ENCODE measurements around the gene MYL11. TPM values are rescaled to one million over a fixed set of nuclear protein-coding genes. Genes with fewer than 3 reads are reported as not detected.
A peak's percentile ranks its signal among the peaks of the same experiment; 100 is the strongest.

Gene MYL11
- total RNA-seq, 3 donors from 2014 or later (not counting 1 experiment from before 2014, with no cell fraction given): 2.9 to 8.0 (median 7.2) TPM

DNA sequence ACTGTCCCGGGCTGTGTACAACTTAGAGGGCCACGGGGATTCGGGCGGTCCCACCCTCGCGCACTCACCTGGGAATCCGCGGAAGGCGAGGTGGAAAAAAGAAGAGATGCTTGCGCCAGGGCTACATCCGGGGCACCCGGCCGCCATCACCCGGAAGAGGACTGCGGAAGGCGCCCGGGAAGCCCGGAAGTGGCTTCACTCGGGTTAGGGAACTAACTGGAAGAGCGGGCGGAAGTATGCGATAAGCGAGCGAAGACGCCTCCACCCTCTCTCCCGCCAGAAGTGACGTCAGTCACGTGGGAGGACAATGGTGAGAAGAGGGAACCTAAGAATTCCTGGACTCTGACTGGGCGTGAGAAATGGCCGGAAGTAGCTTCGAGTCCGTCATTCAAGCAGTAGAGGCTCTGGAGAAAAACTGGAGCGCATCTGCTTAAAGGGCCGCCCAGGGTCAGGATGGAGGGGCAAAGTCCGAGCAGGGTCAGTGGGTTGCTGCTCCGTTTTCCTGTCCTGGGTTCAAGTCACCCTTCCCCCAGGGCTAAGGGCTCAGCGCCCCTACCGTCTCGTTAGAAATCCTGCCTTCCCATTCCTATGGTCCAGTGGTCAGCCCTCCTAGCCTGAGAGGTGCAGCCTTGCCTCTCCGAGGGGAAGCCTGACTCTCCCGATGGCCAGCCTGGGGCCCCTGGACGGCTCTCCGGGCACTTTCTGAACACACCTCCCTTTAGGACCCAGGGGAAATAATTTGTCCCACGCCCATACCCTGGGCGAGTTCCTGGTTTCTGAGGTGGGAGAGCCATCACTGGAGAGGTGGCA lies 19.3 kb upstream of the MYL11 start, which contains the start of gene CD2BP2:
CD2BP2 (minus strand) TSS at position 165 of the 810 bp plus-strand sequence. CDS start 627 bp downstream, outside the sequence.
- Mint-ChIP-seq H3K27me3 (ENCODE audit: low read depth in 2 of 2) (no peaks in the 10 kb centered on the region), H3K4me3 (peak within 1 kb of the TSS; percentile 95), H3K36me3 (no peaks in the 10 kb centered on the region), H3K27ac (peak within 1 kb of the TSS; percentile 96 to 98), H3K9me3 (no peaks in the 10 kb centered on the region), H3K4me1 (peaks cover 63 to 67% of the 10 kb centered on the region in 2 donors)
- TF ChIP-seq, protein P1, sequence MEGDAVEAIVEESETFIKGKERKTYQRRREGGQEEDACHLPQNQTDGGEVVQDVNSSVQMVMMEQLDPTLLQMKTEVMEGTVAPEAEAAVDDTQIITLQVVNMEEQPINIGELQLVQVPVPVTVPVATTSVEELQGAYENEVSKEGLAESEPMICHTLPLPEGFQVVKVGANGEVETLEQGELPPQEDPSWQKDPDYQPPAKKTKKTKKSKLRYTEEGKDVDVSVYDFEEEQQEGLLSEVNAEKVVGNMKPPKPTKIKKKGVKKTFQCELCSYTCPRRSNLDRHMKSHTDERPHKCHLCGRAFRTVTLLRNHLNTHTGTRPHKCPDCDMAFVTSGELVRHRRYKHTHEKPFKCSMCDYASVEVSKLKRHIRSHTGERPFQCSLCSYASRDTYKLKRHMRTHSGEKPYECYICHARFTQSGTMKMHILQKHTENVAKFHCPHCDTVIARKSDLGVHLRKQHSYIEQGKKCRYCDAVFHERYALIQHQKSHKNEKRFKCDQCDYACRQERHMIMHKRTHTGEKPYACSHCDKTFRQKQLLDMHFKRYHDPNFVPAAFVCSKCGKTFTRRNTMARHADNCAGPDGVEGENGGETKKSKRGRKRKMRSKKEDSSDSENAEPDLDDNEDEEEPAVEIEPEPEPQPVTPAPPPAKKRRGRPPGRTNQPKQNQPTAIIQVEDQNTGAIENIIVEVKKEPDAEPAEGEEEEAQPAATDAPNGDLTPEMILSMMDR (IDR thresholded peaks at IDR 0.05): no peak
- Histone ChIP-seq H3K4me1 (ENCODE audit: control insufficient read depth, insufficient read depth, low read length) (peaks cover 52% of the 10 kb centered on the region), H3K9me3 (ENCODE audit: control insufficient read depth, insufficient read depth, low read length) (no peaks in the 10 kb centered on the region), H3K4me3 (ENCODE audit: low read length) (peak within 1 kb of the TSS; percentile 51), H3K27me3 (ENCODE audit: control insufficient read depth, insufficient read depth, low read length) (no peaks in the 10 kb centered on the region), H3K27ac (ENCODE audit: low read length) (peak within 1 kb of the TSS; percentile 91), H3K36me3 (ENCODE audit: control insufficient read depth, insufficient read depth, low read length) (peaks cover 47% of the 10 kb centered on the region)
- intact Hi-C loops (cut with micrococcal nuclease): loop anchor here (1.0 kb wide), 1 partner anchor 15 kb away; the partner anchor contains the start of gene TBC1D10B
- ATAC-seq (peak; percentile 57 to 86 (median 78)), DNase-seq (peak; percentile 80 to 96)
- WGBS (ENCODE audit: insufficient coverage): under 1% methylated on average over 42 of the region's 45 CpGs

DNA sequence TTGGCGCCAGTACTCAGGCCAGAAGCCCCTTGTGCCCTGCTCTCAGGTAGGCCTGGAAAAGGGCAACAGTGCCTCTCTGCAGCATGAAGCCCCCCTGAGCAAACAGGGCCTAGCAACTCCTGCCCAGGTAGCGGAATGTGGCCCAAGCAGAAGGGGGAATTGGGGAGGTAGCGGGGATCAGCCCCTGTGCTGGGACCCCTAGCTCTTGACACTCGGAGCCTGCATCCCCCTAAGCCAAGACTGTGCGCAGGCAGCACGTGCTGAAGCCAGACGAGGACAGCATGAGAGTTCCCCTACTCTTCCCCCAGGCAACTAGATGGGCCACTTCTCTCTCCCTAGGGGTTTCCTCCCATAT lies 18.7 kb upstream of the MYL11 start:
- H3K36me3 ChIP-seq (ENCODE audit: control insufficient read depth, insufficient read depth, low read length): peaks cover 45% of the 10 kb centered on the region

DNA sequence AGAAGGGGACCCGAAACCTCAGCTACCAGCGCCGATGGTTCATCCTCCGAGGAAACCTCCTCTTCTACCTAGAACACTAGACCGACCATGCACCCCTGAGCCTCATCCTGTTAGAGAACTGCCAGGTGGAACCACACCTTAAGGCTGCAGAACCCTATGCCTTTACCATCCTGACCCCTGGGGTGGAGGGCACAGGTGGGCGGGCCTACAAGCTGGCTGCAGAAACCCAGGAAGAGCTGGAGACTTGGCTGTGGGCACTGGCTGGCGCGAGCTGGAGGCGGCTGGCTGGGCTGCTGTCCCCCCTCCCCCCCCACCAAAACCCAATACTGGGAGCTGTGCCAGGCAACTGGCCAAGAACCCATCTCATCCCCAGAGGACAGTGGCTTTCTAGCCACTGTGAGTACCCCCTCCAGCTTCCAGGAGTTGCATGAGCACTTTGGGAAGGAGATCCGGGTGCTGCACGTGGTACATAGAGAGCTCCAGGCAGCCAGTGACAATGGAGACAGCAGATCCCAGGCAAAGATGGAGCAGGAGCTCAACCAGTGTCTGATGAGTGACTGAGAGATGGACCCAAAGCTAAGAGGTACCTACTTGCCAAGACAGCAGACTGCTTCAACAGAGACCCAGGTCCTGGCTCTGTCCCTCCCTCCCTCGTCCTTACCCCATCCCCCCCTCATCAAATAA lies 18.1 kb upstream of the MYL11 start:
- peak overlapping the region; percentile 6 for H3K27ac ChIP-seq (ENCODE audit: low read length)
- H3K27me3 Mint-ChIP-seq (ENCODE audit: low read depth in 2 of 2): no peaks in the 10 kb centered on the region
- peak overlapping the region; percentile 96 to 98 for H3K27ac Mint-ChIP-seq
- intact Hi-C loops (cut with micrococcal nuclease): no loop called here
- 79% methylated on average over 12 of the region's 12 CpGs for WGBS (ENCODE audit: insufficient coverage)
- H3K4me3 ChIP-seq (ENCODE audit: low read length): no peak overlapping the region
- H3K9me3 ChIP-seq (ENCODE audit: control insufficient read depth, insufficient read depth, low read length): no peaks in the 10 kb centered on the region
- DNase-seq (peak in 1 of 2 donors; percentile 36), ATAC-seq (no peak)
- peaks cover 54 to 58% of the 10 kb centered on the region in 2 donors for H3K4me1 Mint-ChIP-seq
- TF ChIP-seq, protein P1 (IDR thresholded peaks at IDR 0.05): no peak
- H3K4me1 ChIP-seq (ENCODE audit: control insufficient read depth, insufficient read depth, low read length): peaks cover 40% of the 10 kb centered on the region
- H3K36me3 ChIP-seq (ENCODE audit: control insufficient read depth, insufficient read depth, low read length): peaks cover 39% of the 10 kb centered on the region
- H3K27me3 ChIP-seq (ENCODE audit: control insufficient read depth, insufficient read depth, low read length): no peaks in the 10 kb centered on the region
- peak overlapping the region; percentile 95 for H3K4me3 Mint-ChIP-seq
- no peaks in the 10 kb centered on the region for H3K36me3 Mint-ChIP-seq
- no peaks in the 10 kb centered on the region for H3K9me3 Mint-ChIP-seq

More for the DNA sequence above, 18.7 kb upstream of the MYL11 start:
- peaks cover 60 to 64% of the 10 kb centered on the region in 2 donors for H3K4me1 Mint-ChIP-seq
- Histone ChIP-seq H3K27me3 (ENCODE audit: control insufficient read depth, insufficient read depth, low read length) (no peaks in the 10 kb centered on the region), H3K4me3 (ENCODE audit: low read length) (peak overlapping the region; percentile 51), H3K9me3 (ENCODE audit: control insufficient read depth, insufficient read depth, low read length) (no peaks in the 10 kb centered on the region), H3K4me1 (ENCODE audit: control insufficient read depth, insufficient read depth, low read length) (peaks cover 46% of the 10 kb centered on the region), H3K27ac (ENCODE audit: low read length) (peak overlapping the region; percentile 91)
- H3K4me3 Mint-ChIP-seq: peak overlapping the region; percentile 95
- intact Hi-C loops (cut with micrococcal nuclease): loop anchor here (1.0 kb wide), 1 partner anchor 14 kb away; the partner anchor contains the start of gene TBC1D10B
- ATAC-seq: no peak
- 60% methylated on average over 7 of the region's 7 CpGs for WGBS (ENCODE audit: insufficient coverage)
- no peaks in the 10 kb centered on the region for H3K9me3 Mint-ChIP-seq
- no peaks in the 10 kb centered on the region for H3K36me3 Mint-ChIP-seq
- TF ChIP-seq, protein P1 (IDR thresholded peaks at IDR 0.05): no peak
- no peaks in the 10 kb centered on the region for H3K27me3 Mint-ChIP-seq (ENCODE audit: low read depth in 2 of 2)
- H3K27ac Mint-ChIP-seq: peak overlapping the region; percentile 96 to 98
- DNase-seq: peak in 1 of 2 donors; percentile 38
